ENCODE results near the gene MKX. TPM values are rescaled to one million over a fixed set of nuclear protein-coding genes. Genes with fewer than 3 reads are reported as not detected.

The MKX gene
- total and polyA plus RNA-seq, 2 donors (not counting 1 experiment from before 2014, with no cell fraction given): not detected

- no peaks in the 10 kb centered on the region for H3K9me3 ChIP-seq (ENCODE audit: control extremely low read depth in 1 of 3, control insufficient read depth in 2 of 3, insufficient read depth in 1 of 3, low read length in 2 of 3)
- Mint-ChIP-seq H3K4me1 (no peaks in the 10 kb centered on the region), H3K9me3 (ENCODE audit: insufficient read depth) (no peaks in the 10 kb centered on the region), H3K27ac (no peak overlapping the region), H3K27me3 (peaks cover 33% of the 10 kb centered on the region), H3K4me3 (no peak overlapping the region)
- ATAC-seq (ENCODE audit: low read depth) (no peak), DNase-seq (no peak)
- H3K27me3 ChIP-seq (replicated peaks in 1 of 4; ENCODE audit: control extremely low read depth in 1 of 4, control insufficient read depth in 3 of 4, insufficient read depth in 4 of 4, low read length in 3 of 4): peaks cover 0 to 10% (median 5%) of the 10 kb centered on the region in 4 experiments
- H2AFZ ChIP-seq (ENCODE audit: insufficient read depth, low read depth, low read length, poor library complexity, severe bottlenecking): no peak overlapping the region
- intact Hi-C loops (cut with micrococcal nuclease): no loop called here
- no peak overlapping the region for H3K4me3 ChIP-seq (ENCODE audit: control extremely low read depth in 1 of 5, extremely low read depth in 1 of 5, insufficient read depth in 1 of 5, low read depth in 2 of 5, low read length in 4 of 5)
- TF ChIP-seq, protein P1, sequence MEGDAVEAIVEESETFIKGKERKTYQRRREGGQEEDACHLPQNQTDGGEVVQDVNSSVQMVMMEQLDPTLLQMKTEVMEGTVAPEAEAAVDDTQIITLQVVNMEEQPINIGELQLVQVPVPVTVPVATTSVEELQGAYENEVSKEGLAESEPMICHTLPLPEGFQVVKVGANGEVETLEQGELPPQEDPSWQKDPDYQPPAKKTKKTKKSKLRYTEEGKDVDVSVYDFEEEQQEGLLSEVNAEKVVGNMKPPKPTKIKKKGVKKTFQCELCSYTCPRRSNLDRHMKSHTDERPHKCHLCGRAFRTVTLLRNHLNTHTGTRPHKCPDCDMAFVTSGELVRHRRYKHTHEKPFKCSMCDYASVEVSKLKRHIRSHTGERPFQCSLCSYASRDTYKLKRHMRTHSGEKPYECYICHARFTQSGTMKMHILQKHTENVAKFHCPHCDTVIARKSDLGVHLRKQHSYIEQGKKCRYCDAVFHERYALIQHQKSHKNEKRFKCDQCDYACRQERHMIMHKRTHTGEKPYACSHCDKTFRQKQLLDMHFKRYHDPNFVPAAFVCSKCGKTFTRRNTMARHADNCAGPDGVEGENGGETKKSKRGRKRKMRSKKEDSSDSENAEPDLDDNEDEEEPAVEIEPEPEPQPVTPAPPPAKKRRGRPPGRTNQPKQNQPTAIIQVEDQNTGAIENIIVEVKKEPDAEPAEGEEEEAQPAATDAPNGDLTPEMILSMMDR (IDR thresholded peaks at IDR 0.05): no peak
- no peak for TF ChIP-seq EZH2 (IDR thresholded peaks at IDR 0.05; ENCODE audit: borderline replicate concordance, insufficient read depth, low read depth, low read length, poor library complexity, severe bottlenecking)
- H3K4me1 ChIP-seq (ENCODE audit: control insufficient read depth in 2 of 2, insufficient read depth in 2 of 2, low read length in 2 of 2): no peaks in the 10 kb centered on the region
- no peak overlapping the region for H3K4me2 ChIP-seq (replicated peaks; ENCODE audit: low read depth, low read length, poor library complexity, severe bottlenecking)
- ChIA-PET POLR2A (no interaction called here), CTCF (no interaction called here)
- no peak overlapping the region for H3K27ac ChIP-seq (ENCODE audit: low read length in 2 of 2)
- no peaks in the 10 kb centered on the region for H3K79me2 ChIP-seq (ENCODE audit: control insufficient read depth, insufficient read depth, low read length)
- no peak overlapping the region for H3K9ac ChIP-seq (ENCODE audit: low read length)
- WGBS (ENCODE audit: insufficient coverage): 79% methylated on average over 8 of the region's 9 CpGs
- H4K20me1 ChIP-seq (ENCODE audit: control insufficient read depth, insufficient read depth, low read length, poor library complexity, severe bottlenecking): no peaks in the 10 kb centered on the region
- no peaks in the 10 kb centered on the region for H3K36me3 ChIP-seq (replicated peaks in 1 of 2; ENCODE audit: control extremely low read depth in 1 of 2, control insufficient read depth in 1 of 2, extremely low read depth in 1 of 2, insufficient read depth in 2 of 2, low read length in 1 of 2)
Measured at GRCh38 chr10:27624941-27625340, 120.7 kb downstream of the MKX start.

Small RNAs within 50 kb of the gene (small RNA-seq; reads per million reads assigned to genes)
- not detected for gene RN7SKP132 (ENCODE audit: insufficient read length, low read depth, low replicate concordance)

Other genes with a start within 250 kb of the MKX start
- gene RAB18, start 241.5 kb downstream of the MKX start, total RNA-seq: 56.5 and 60.5 TPM in 2 replicates
- gene RAB18, start 241.5 kb downstream of the MKX start, polyA plus RNA-seq: 8.4 and 14.3 TPM in 2 replicates

All from B cell (primary cell).